ENCODE data around the gene RIPK1.
"Not testable (repeated sequence)": the region's sequence is repeated elsewhere in the genome, so short reads cannot be mapped to it uniquely, and the experiment has no call there.

The RIPK1 gene

DNA sequence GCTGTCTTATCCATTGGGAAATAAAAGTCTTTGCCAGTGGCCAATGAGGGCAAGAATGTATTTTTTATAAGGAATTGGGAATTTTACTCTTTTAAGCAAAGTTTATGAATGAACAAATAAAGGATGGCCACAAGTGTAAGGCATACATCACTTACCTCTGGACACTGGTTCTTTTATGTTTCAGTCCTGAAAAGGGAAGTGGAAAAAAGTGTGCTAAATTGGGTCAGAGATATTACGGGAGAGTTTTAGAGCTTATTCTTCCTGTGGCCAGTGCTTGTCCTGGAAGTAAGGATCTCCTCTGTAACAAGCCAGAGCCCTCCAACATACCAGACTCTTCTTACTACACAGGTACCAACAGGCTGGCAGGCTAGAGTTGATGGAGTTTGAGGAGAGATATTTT lies 22.5 kb upstream of the RIPK1 start:
- DNase-seq (ENCODE audit: low spot score) = no peak

GRCh38 chr6:3046295-3046694 lies 22.0 kb upstream of the RIPK1 start:
- DNase-seq (ENCODE audit: low spot score) = no peak

- not testable (repeated sequence) for DNase-seq (ENCODE audit: low spot score)
Observed at GRCh38 chr6:3048009-3048408, 20.3 kb upstream of the RIPK1 start.

DNA sequence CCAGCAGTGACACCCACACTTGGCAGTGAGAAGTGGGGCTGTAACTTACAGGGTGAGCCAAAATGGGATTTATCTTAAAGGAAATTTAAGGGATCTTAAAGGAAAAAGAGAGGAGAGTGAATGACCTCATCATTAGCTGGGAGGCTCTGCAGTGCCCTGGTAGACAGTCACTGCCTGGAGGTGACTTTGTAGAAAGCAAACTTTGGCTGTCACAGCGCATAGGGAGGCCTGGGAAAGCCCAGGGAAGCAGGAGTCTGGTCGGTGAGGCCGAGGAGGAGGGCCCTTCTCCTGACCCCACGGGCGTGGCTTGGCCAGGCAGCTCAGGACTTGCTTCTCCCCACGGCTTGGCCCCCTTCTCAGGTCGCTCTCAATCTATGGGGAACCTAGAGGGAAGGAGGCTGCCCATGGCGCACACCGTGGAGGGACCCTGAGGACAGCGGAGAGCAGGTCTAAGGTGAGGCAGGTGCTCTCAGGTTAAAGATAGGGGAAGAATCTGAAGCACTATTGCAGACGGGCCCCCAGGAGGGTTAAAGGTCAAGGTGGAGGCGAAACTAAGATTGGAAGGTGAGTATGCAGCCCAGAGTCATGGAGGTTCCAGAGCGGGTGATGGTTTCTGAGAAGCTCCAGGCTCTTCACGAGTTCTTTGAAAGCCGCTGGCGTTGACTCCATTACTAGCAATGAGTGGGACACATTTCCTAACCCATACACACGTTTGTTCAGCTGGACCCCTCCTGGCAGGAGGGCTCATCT lies 15.6 kb upstream of the RIPK1 start:
- peak; percentile 12 for DNase-seq (ENCODE audit: low spot score)

DNA sequence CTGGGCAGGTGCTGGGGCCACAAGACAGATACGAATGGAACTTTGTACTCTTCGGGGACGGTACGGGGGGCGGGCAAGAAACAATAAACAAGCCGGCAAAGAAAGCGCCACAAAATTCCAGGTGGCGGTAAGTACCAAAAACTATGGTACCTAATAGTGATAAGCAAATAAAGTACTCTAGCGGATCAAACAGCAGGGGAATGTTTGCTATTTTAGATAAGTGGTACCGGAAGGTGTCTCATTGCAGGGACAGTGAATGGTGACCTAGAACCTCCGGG lies 15.1 kb upstream of the RIPK1 start:
- peak; percentile 26 for DNase-seq (ENCODE audit: low spot score)

DNA sequence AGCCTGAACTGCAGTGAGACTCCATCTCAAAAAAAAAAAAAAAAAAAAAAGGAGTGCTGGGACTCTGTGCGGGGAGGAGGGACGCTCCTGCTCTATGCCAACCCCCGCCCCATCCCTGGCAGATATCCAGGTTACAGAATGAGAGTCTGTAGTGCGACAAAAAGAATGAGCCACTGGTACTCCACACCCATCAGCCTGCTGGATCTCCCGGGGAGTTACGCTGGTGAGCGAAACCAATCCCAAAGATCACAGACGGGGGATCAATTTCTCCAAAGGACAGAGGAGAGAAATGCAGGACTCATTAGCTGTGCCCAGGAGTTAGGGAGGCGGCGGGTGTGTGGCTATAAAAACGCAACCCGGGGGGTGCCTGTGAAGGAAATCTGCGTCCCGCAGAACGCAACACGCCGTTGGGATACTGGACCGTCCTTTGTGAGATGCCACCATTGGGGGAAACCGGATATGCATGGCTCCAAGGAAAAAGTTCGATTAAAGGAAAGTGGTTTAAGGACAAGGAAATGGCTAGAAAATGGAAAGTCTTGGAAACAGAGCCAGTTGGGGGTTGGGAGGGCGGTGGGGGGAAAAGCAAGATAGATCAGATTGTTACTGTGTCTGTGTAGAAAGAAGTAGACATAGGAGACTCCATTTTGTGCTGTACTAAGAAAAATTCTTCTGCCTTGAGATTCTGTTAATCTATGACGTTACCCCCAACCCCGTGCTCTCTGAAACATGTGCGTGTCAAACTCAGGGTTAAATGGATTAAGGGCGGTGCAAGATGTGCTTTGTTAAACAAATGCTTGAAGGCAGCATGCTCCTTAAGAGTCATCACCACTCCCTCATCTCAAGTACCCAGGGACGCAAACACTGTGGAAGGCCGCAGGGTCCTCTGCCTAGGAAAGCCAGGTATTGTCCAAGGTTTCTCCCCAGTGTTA lies 13.8 kb upstream of the RIPK1 start:
- DNase-seq (ENCODE audit: low spot score) = peak; percentile 43

DNA sequence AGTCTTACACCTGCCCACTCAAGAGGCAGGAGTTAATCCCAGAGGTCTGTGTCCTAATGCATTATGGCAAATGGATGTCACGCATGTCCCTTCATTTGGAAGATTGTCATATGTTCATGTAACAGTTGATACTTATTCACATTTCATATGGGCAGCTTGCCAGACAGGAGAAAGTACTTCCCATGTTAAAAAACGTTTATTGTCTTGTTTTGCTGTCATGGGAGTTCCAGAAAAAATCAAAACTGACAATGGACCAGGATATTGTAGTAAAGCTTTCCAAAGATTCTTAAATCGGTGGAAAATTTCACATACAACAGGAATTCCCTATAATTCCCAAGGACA lies 13.2 kb upstream of the RIPK1 start:
- not testable (repeated sequence) for DNase-seq (ENCODE audit: low spot score)

- DNase-seq (ENCODE audit: low spot score) = no peak
Observed at GRCh38 chr6:3057063-3057770, 11.1 kb upstream of the RIPK1 start.

DNA sequence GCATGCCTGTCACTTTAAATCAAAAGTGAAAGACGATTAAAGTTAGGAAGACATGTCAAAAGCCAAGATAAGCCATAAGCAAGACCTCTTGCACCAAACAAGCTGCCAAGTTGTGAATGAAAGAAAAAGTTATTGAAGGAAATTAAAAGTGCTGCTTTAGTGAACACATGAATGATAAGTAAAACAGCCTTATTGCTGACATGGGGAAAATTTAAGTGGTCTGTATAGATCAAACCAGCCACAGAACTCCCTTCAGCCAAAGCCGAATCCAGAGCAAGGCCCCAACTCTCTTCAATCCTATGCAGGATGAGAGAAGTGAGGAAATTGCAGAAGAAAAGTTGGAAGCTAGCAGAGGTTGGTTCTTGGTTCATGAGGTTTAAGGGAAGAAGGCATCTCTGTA lies 9.3 kb upstream of the RIPK1 start:
- DNase-seq (ENCODE audit: low spot score) = no peak

- not testable (repeated sequence) for DNase-seq (ENCODE audit: low spot score)
Observed at GRCh38 chr6:3060092-3060491, 8.2 kb upstream of the RIPK1 start.

DNA sequence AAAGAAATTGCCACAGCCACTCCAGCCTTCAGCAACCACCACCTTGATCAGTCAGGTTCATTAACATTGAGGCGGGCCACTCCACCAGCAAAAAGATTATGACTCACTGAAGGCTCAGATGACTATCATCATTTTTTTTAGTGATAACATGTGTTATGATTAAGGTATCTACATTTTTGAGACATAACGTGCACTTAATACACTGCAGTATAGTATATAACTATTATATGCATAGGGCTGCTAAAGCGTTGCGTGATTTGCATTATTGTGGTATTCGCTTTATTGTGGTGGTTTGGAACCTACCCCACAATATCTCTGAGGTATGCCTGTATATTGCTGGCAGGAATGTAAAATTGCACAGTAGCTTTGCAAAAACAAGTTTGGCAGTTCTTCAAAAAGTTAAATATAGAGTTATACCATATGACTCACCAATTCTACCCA lies 6.8 kb upstream of the RIPK1 start:
- no peak for DNase-seq (ENCODE audit: low spot score)

GRCh38 chr6:3063340-3063732 lies 5.0 kb upstream of the RIPK1 start:
- not testable (repeated sequence) for DNase-seq (ENCODE audit: low spot score)

- peak; percentile 87 for DNase-seq (ENCODE audit: low spot score)
Observed at GRCh38 chr6:3063733-3064700, 4.3 kb upstream of the RIPK1 start.

DNA sequence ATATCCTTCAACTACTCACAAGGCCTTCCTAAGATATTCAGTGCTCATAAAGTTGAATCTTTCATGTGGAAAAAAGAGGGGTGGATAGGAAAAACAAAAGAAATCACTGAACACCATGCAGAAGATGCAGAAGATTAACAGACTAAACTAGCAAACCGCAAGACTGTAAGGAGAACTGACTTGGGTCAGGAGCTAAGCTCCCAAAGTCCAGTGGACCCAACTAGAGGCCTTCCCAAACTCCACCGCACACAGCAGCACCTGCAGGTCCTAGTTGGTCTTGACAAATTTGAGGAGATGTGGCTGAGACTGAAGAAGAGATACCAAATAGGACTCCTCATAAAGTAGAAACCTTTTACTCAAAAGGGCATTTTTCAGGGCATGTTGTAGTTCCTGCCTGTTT lies 3.3 kb downstream of the RIPK1 start:
- no peak for DNase-seq (ENCODE audit: low spot score)

- no peak for DNase-seq (ENCODE audit: low spot score)
Observed at GRCh38 chr6:3072798-3073197, 4.5 kb downstream of the RIPK1 start.

- DNase-seq (ENCODE audit: low spot score) = no peak
Observed at GRCh38 chr6:3073382-3073781, 5.1 kb downstream of the RIPK1 start.

DNA sequence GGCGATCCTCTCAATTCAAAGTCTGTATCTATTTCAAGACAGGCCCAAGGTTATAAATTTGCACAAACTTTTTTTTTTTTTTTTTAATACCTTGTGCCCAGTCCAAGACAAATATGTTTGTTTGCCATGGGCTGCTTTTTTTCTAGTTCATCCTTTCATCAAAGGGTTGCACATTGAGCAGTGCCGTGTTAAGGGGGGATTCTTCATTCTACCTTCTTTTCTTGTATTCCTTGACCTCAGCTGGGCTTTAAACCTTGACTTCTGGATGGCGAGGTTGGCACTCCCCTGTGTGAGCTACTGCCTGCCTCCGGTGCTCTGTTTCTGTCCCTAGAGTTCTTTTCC lies 7.4 kb downstream of the RIPK1 start:
- DNase-seq (ENCODE audit: low spot score) = no peak

DNA sequence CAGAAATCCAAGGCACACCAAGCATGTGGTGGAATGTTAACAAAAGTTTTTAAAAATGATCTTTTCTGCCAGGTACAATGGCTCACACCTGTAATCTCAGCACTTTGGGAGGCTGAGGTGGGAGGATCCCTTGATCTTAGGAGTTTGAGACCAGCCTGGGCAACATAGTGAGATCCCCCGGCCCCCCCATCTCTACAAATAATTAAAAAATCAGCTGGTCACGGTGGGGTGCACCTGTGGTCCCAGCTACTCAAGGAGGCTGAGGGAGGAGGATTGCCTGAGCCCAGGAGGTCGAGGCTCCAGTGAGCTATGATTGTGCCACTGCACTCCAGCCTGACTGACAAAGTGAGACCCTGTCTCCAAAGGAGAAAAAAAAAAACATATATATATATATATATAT lies 8.0 kb downstream of the RIPK1 start:
- no peak for DNase-seq (ENCODE audit: low spot score)

GRCh38 chr6:3077430-3077829 lies 9.1 kb downstream of the RIPK1 start:
- no peak for DNase-seq (ENCODE audit: low spot score)

- DNase-seq (ENCODE audit: low spot score) = not testable (repeated sequence)
Observed at GRCh38 chr6:3078952-3079351, 10.7 kb downstream of the RIPK1 start.

GRCh38 chr6:3079682-3080081 lies 11.4 kb downstream of the RIPK1 start:
- DNase-seq (ENCODE audit: low spot score) = no peak

DNA sequence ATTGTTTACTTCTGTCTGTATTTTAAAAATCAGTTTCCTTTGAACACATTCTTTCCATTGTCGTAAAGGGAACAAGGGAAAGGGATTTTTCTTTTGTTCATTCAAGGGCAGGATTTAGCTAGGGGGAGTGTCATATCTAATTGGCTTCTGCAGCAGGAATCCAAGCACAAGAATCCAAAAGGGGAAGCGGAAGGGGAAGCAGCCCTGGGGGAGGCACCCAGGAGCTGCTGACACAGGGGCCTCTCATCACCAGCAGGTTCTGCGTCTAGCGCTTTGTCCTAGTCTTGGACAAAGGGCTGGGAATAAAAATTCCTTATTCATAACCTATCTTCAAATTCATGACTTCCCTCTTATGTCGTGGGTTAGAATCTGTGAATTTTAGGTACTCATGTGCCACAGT lies 13.7 kb downstream of the RIPK1 start:
- no peak for DNase-seq (ENCODE audit: low spot score)
